HG03565 (cell line): Measurements from ENCODE around the gene ANKRD29.
"Not testable (repeated sequence)": the region's sequence is repeated elsewhere in the genome, so short reads cannot be mapped to it uniquely, and the experiment has no call there.

Experiments used
- ATAC-seq: cut with Tn5 transposase; IDR thresholded peaks from one replicate; pipeline ENCODE4 v1.9.1; 2021; ENCODE audit warnings: mild to moderate bottlenecking, moderate library complexity; ENCODE audit not compliant: unreplicated experiment

The ANKRD29 gene

DNA sequence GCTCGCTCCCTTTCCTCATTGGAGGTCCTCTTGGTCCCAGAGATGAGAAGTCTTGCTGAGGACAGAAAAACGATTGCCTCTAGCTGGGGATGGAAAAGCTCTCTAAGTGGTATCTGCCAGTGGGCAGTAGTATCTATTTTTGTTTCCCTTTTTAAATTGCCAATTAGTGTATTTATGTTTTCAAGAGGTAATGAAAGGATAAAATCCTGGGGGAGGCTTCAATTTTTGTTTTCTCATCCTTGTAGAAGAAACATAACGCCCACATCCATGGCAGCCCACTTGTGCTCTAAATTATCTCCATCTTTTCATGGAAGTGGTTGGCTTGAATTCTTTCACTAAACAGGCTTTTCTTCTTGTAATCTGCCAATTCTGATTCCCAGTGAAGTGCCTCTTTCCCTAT, 14.3 kb downstream of the ANKRD29 start:
- no peak for ATAC-seq

DNA sequence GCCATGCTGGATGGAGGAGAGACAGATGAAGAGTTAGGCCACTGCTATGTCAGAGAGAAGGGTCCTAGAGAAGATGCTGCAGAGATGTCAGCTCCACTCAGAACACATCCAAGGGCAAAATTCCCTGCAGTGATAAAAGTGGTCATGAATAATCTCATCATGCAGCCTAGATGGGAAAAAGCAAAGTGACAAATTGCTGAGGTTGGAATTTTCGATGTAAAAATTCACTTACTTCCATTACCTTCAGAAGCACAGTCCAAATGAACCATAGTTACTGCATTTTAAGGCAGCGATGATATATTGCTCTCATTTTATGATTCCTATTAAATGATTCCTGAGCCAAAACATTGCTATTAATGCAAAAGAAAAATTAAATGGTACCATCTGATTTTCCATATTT, 16.4 kb downstream of the ANKRD29 start:
- no peak for ATAC-seq

DNA sequence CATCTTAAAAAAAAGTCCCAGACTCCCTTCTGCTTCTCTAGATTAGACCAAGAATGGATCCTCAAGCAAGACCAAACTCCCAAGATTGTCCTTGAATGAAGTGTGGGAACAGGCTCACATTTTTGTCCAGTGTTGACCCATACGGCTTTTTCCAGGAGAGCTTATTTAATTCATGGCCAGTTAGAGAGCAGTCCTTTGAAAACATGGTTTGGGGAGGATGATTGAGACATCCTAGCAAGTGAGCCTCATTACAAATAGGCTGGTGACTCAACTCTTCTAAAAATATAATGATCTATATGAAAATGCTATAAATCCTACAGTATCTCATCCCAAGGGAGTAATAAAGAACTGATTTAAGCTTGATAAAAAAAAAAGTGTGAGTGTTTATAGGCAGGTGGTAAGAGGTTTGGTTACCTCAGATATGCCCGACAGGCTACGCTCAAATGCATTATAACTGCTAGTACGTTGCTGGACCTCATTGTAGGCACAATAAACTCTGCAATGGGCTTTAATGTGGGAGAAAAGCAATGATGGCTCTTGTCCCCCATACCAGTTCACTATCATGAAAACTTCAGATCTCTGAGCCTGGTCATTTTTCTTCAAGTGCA, 17.0 kb downstream of the ANKRD29 start:
- no peak for ATAC-seq

DNA sequence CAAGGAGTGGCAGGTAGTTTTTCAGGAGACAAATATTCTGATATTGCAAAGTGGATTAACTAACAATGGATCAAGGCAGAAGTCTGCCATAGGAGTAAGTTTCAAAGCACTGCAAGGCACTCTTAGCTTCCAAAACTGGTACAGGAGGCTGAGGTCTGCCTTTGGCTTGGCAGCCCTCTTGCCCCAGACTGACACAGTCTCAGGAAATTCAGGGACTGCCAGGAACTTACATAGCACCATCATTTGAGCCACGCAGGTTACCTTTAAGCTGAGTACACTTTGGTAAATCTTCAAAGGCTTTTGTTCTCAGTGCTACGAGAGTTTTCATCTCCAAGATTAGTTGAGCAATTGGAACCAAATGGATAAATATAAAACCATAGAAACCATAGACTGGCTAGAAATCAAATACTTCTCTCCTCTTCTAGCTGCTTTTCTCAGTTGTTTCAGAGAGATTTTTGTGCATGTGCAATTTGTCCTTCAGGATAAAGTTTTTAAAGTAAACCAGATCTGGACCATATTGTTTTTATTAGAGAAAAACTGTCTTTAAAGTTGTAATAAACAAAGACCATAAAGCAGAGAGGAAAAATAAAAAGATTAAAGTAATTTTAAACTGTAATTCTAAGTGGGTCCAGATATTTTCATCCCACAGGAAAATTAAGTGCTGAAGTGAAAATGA, 18.8 kb downstream of the ANKRD29 start:
- no peak for ATAC-seq

DNA sequence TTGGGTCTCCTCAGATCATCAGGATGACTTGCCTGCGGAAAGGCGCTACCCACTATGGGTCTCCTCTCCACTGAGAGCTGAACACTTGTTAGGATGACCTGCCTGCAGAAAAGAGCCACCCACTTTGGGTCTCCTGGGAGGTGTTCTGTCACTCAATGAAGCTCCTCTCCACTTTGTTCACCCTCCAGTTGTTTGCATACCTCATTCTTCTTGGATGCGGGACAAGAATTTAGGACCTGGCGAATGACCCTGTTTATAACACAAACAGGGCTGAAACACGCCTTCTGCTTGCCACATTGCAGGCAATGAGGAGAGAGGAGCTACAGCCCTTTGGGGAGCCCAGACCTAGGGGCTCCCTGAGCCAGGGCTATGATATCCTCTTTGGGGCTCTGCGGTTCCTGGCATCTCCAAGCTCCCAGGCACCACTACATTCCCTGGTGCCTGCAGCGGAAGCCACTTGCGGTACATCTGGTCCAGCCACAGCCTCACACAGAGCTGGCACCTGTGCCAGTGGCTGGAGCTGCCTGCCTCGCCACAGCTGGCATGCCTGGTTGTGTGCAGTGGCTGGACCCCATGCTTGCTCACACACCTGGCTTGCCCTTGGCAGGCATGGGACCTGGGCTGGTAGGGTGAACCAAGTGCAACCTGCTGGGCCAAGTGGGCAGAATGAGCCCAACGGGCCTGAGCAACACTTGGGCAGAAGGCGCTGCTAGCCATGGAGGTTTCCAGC, 20.6 kb downstream of the ANKRD29 start:
- ATAC-seq, result no peak

DNA sequence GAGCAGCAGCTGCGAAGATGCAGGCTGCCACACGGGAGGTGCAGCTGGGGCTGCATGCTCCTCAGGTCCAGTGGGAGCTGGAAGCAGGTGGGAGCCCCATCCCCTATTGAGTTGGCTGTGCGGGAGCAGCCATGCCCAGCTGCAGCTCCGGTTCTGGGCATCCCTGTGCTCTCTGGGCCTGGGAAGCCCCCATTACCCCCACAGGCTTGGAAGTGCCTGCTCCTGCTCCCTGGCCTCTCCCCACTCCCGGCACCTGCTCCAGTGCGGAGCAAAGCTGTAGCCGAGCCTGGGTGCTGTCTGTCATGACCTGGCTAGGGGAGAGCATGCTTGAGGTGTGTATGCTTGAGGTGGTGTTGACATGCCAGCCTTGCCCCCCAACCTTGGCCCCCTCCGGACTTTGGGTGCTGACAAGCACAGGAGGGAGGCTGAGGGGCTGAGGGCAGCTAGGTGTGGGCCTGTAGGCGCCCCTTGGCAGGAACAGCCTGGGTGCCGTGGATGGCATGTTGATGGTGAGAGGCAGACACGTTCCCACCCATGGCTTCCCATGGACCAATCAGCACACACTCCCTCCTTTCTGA, 21.5 kb downstream of the ANKRD29 start:
- ATAC-seq, result no peak

DNA sequence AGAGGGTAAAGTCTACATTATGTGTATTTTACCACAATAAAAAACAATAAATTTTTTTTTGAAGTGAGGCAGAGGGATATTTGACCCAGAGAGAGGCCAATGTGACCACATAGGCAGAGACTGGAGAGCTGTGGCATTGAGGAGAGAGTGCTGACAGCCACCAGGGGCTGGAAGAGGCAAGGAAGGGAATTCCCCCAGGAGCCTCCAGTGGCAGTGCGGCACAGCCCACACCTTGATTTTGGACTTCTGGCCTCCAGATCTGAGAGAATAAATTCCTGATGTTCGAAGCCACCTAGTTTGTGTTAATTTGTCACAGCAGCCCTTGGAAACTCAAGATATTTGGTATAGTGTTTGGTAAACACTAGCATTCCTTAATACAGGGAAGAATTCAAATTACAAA, 22.7 kb downstream of the ANKRD29 start:
- ATAC-seq, result no peak

DNA sequence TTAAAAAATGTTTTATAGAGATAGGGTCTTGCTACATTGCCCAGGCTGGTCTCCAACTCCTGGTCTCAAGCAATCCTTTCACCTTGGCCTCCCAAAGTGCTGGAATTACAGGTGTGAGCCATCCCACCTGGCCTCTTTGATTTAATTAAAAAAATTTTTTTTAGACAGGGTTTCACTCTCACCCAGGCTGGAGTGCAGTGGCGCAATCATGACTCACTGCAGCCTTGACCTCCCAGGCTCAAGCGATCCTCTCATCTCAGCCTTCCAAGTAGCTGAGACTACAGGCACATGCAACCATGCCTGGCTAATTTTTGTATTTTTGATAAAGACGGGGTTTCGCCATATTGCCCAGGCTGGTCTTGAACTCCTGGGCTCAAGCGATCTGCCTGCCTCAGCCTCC, 26.3 kb downstream of the ANKRD29 start:
- ATAC-seq, result not testable (repeated sequence)

DNA sequence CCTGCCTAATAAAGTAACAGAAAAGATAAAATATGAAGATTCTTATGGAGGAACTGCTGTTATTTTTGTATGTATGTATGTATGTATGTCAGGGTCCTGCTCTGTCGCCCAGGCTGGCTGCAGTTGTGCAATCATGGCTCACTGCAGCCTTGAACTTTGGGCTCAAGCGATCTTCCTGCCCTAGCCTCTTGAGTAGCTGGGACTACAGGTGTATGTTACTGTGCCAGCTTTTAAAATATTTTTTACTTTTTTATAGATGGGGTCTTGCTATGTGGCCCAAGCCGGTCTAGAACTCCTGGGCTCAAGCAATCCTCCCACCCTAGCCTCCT, 26.7 kb downstream of the ANKRD29 start:
- ATAC-seq, result no peak

DNA sequence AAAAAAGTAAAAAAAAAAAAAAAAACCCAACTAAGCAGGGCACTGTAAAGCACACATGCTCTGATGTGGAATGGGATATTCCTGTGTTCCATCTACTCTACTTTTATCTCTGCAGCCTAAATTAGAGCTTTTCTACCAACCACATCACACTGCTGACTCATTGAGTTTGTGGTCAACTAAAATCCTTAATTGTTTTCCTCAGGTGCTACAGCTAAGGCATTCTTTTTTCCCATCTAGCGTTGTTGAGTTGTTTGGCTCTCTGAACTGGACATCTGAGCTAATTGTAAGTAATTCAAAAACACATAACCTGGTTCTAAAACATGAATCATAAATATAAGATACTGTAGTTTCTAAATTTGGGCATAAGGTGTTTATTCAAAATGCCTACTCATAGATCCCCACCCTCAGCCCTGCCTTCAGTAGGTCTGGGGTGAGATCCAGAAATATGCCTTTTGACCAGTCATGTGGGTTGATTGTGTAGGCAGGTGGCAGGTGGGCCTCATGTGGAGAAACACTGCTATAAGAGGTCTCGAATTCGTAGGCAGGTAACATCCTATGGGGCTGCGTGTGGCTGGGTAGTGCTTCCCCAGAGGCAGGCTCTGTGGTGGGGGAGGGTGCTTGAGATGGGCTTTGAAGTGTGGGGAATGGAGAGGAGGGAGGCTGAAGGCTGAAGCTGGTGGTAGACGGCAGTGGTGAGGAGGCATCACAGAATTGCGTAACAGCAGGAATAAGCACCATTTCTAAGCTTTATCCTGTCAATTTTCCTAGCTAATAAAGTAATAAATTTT, 27.2 kb downstream of the ANKRD29 start:
- ATAC-seq, result no peak

DNA sequence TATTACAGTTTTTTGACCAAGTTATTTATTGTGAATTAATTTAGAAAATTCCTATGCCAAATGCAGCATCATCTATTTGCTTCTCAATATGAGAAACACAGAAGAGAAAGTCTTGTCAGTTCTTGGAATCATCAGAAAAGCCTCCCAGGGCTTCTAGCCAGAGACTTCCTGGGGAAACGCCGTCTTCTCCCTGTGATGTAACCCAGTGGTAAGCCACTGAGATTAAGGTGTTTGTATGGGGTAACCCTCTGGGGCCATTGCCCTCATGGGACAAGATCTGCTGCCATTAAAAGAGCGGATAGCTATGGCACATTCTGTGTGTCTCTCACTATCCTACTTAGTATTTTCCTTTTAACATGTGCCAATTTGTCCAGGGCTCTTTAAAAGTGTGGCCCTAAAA, 28.0 kb downstream of the ANKRD29 start:
- no peak for ATAC-seq

DNA sequence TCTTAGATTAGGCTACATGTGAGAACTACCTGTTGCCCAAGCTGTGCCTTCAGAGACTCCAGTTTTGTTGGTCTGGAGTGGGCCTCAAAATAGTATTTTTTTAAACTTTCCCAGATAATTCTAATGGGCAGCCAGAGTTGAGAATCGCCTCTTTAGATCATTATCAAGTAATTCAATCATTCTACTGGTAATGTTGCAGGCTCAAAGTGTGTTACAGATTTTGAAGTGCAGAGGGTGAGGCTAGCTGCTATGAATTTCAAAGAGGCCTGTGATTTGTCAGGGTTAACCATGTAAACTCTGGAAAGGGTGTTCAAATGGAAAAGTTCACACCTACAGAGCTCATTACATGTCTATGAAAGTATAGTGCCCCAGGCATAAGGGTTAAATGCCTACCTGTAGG, 30.1 kb downstream of the ANKRD29 start:
- no peak for ATAC-seq

DNA sequence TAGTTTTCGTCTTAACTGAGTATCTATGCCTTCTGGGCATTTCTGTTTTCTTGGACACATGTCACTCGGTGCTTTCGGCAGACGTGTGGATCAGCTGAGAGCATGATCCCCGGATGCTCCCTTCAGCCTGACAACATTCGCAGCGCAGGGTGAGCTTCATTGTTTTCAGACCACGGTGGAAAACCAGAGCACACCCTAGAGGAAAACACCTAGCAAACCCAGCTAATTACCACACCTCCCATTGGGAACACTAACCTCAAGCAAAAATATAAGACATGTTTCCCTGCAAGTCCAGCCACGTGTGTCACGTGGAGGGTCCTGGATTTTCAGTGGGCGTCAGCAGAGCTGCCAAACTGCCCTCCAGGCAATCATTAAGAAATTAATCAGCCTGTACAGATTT, 31.0 kb downstream of the ANKRD29 start:
- no peak for ATAC-seq

DNA sequence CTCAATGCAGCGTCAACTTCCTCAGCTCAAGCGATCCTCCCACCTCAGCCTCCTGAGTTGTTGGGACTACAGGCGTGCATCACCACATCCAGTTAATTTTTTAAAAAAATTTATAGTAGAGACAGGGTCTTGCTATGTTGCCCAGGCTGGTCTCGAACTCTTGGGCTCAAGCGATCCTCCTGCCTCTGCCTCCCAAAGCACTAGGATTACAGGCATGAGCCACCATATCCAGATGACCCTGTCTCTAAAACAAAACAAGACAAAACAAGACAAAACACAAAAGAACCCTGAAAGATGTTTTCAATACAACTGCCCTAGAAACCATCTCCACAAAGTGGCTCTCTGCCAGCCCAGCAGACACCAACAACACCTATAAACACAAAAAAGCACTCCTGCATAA, 31.4 kb downstream of the ANKRD29 start:
- ATAC-seq, result no peak

DNA sequence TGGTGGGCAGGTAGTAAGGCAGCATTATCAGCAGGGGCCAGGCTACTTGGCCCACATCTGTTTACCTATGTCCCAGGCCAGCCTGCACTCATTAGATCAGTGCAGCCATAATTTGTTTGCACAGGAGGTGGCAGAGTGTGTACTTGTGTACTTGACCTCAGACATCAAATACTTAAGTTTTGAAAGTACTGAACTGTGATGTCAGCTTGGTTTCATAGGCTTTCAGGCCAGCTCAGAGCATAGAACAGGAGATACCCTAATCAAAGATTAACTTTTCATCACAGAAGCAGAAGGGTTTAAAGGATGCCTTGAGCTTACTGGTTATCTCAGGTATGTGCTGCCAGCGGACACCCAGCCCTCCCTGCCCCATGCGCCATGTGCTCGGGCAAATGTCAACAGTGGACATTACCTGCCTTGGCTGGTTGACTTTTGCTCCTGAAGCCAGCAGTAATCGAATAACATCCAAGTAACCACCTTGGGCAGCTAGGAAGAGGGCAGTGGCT, 33.2 kb downstream of the ANKRD29 start:
- peak; percentile 61 for ATAC-seq

DNA sequence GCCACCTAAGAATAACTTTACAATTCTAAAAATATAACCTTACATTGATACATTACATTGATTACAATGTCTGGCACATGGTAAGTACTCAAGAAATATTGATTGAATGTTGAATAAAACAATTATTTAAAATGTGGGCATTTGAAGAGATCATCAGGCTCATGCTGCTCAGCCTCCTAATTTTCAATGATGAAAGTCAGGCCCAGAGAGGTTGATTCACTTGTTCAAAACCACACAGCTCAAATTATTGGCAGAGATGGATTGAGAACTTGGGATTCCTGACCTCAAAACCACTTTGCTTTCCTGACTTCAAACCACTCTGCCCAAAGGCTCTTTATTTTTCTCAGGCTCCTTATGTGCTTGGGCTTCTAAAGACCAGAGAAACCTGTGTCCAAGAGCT, 34.7 kb downstream of the ANKRD29 start:
- no peak for ATAC-seq

DNA sequence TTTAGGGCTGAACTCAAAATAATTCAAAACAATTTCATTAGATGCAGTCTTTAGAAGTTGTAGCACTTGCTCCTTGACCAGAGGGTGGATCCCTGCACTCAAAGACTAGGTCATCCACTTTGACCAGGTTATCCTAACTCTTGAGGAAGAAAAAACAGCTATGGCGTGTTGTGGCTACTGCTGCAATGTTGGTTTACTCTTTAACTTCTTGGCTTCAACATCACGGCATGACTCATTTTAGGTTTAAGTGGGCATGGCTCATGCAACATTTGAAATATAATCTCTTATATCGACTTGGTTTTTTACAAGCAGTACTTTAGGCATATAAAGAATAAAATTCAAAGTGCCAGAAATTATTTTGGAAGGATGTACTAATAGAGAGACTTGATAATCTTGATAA, 35.4 kb downstream of the ANKRD29 start:
- no peak for ATAC-seq

DNA sequence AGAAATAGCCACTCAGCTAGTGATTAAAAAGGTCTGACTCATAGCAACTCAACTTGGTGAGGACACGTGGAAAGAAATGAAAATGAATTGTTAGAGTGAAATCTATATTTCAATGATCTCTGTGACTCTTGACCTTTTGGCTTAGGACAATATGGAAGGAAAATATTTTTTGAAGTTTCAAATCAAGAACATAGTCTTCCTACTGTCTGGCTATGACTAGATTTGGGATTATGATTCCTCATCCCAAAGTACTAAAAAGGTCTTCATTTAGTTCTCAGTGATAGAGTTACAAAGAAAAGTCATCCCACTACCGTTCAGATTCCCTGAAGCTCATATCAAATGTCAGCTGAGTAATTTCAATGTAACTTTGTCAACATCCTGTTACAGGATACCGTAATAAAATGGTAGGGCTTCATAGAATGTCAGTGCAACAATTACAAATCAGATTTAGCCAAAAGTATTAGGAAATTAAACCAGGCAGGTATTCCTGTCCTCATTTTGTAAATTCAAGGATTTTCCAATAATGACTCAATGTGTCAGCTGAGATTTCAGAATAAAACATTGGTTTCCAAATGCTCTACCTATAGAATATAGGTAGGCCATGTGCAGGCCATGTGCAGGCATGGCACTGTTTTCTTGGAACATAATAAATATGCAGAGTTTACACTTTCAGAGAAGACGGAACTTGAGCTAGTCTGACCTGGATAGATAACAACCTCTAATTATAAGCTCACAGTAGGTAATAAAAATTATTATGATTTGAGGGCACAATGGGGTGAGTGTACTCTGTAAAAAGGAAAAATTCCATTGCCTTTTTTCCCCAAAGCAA, 36.0 kb downstream of the ANKRD29 start:
- ATAC-seq, result no peak

DNA sequence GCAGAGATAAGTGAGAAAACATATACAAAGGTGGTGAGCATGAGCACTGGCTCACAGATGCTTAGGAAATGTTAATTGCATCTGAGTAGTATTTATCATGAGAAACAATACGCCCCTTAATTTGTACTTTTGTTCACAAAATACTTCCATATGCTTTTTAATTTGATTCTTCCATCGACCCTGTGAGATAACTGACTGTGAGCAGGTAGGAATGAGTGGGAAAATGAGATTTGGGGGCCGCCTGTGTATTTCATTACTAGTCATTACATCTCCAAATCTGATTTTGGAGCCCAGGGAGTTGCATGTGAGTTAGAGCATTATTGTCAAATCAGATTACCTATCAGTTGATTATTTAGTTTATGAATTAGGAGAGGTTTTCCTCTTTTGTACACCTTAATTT, 39.7 kb downstream of the ANKRD29 start:
- ATAC-seq, result no peak

DNA sequence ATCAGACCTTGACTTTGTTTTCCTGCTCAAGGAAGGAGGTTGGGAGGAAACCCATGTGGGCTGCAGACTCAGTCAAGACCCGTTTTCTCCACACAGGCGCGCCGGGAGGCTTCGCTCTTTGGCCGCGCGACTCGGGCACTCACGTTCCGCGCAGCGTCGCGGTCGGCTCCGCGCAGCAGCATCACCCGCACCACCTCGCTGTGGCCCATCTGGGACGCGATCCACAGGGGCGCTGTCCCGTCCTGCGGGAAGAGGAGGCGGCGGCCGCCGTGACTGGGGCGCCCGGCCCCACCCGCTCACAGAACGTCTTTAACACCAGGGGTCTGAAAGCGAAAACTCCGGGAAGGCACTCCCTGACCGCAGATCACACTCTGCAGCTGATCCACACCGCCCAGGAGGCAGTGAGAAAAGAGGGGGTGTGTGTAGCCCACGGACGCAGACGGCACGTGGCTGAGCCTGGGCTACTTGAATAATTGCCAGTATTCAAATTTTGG, 43.3 kb downstream of the ANKRD29 start:
- no peak for ATAC-seq
